Heart left ventricle (tissue), 16 donors: Measurements from ENCODE around the gene DGAT2L6. TPM values are rescaled to one million over a fixed set of nuclear protein-coding genes. Genes with fewer than 3 reads are reported as not detected.

ENCODE experiments used
- ATAC-seq, 4 donors: fragments of 200-7000 bp; cut with Tn5 transposase; one replicate each; pipeline ENCODE4 v1.9.1; 2020 to 2022; ENCODE audit warnings: moderate library complexity in 4 of 4, mild to moderate bottlenecking in 3 of 4, moderate number of reproducible peaks in 1 of 4
- DNase-seq, 5 donors: peaks; one replicate each; pipeline ENCODE4 v3.0.0-alpha.2; 2020
- H3K27ac ChIP-seq, 12 donors: fragments of 200-600 bp; sonication (generic) in 4 of 12; one replicate each; pipeline versions ENCODE4 v1.5.0 to v1.8.0; 2016 to 2022; ENCODE audit warnings: mild to moderate bottlenecking in 2 of 12
- H3K27me3 ChIP-seq, 9 donors: fragments of 200-600 bp; sonication (generic) in 2 of 9; one replicate each; pipeline versions ENCODE4 v1.5.1 to v1.8.0; 2016 to 2022; ENCODE audit warnings: mild to moderate bottlenecking in 3 of 9
- H3K36me3 ChIP-seq, 9 donors: fragments of 200-600 bp; sonication (generic) in 2 of 9; one replicate each; pipeline versions ENCODE4 v1.5.0 to v1.8.0; 2018 to 2022; ENCODE audit warnings: mild to moderate bottlenecking in 2 of 9
- H3K4me1 ChIP-seq, 12 donors: fragments of 200-600 bp; sonication (generic) in 4 of 12; one replicate each; pipeline versions ENCODE4 v1.5.0 to v1.8.0; 2016 to 2022; ENCODE audit warnings: mild to moderate bottlenecking in 3 of 12
- H3K4me3 ChIP-seq, 12 donors: fragments of 200-600 bp; sonication (generic) in 4 of 12; one replicate each; pipeline versions ENCODE4 v1.5.0 to v1.8.0; 2017 to 2022; ENCODE audit warnings: mild to moderate bottlenecking in 9 of 12, moderate library complexity in 4 of 12
- H3K9me3 ChIP-seq, 12 donors: fragments of 200-600 bp; sonication (generic) in 4 of 12; one replicate each; pipeline versions ENCODE4 v1.5.0 to v1.8.0; 2016 to 2022; ENCODE audit warnings: mild to moderate bottlenecking in 1 of 12
- POLR2A ChIP-seq, 2 donors: fragments of 450-650 bp; IDR thresholded peaks; one replicate each; pipeline ENCODE4 v1.6.1; 2017; ENCODE audit warnings: antibody characterized with exemption in 2 of 2, mild to moderate bottlenecking in 2 of 2, moderate library complexity in 2 of 2
- whole genome bisulfite sequencing, 4 donors: extraction: QIAGEN DNeasy Blood & Tissue Kit in 2 of 4; methylation state at CpG; one replicate each; pipeline versions ENCODE4 v1.1.5 to v1.1.7; 2013 to 2018; 5-methylcytosine and 5-hydroxymethylcytosine counted together
- intact Hi-C, 10 donors: fragments of 100-400 bp; cut with DNase I; formaldehyde crosslinking; loops; one replicate each; pipeline versions ENCODE4 v1.11.1 to v1.14.2; 2022
- polyA plus RNA-seq, 2 donors: library from polyadenylated mRNA; stranded (reverse); fragments of 200-250 nt; gene quantifications; one replicate each; pipeline ENCODE4 v1.2.3, GENCODE V29; 2013
- total RNA-seq, 9 donors: library from RNA; depleted of rRNA in 2 of 9; stranded (reverse); fragments of >200 nt in 2 of 9; fragmentation: NEBNext Ultra II Directional in 3 of 9; extraction: Animal tissue kit (Norgen Biotek cat#: 25700) in 3 of 9; gene quantifications; one replicate each; pipeline versions ENCODE4 v1.1.0 to v1.2.4, GENCODE V29; 2016 to 2023
- TF ChIP-seq, protein P1 (sequence below), 12 donors: fragments of 200-600 bp; sonication (generic) in 4 of 12; IDR thresholded peaks; one replicate each; pipeline versions ENCODE4 v1.5.0 to v1.8.0; 2018 to 2022; ENCODE audit warnings: antibody characterized with exemption in 12 of 12, mild to moderate bottlenecking in 5 of 12
- donor health status: ischemic (EF 13 %, LVEDD 7.1; RV severe dilation, severe dysfunction).
- donor health status: healthy with polysubstance abuse.
- donor health status: DM: no; HTN: yes; CAD: no.
- donor health status: DM: no; HTN: no; CAD: no.
- donor health status: ischemic (EF 25% LVEDD 6.9; RV normal size, moderate dysfunction).
- donor health status: ischemic (EF 25% LVEDD 5.7; RV mildly dilated, moderate dysfunction).
- donor health status: healthy.
- donor health status: DM: yes; HTN: yes; CAD: no.
- donor health status: ischemic (EF 35%, LVEDD 5.7; RV mildly dilated, moderate dysfunction).
- donor health status: nonischemic (EF 11% LVEDD 7.7; RV severe dilation, severe dysfunction).
- donor health status: DM: yes; HTN: yes; CAD: no.
- donor health status: PGD.
- donor health status: ischemic (EF 29% LVEDD 5.4; RV normal size, mild dysfunction).
- donor health status: nonischemic (EF 23%, LVEDD 6.1; RV moderate dilation, normal function).

Gene DGAT2L6
- total and polyA plus RNA-seq, 11 donors, result not detected

- no peak for DNase-seq
- Histone ChIP-seq H3K36me3 (no peaks in the 10 kb centered on the region), H3K4me1 (no peaks in the 10 kb centered on the region), H3K4me3 (no peak overlapping the region), H3K27me3 (peaks cover 0 to 6% (median 0%) of the 10 kb centered on the region in 9 donors), H3K9me3 (no peaks in the 10 kb centered on the region), H3K27ac (no peak overlapping the region)
- intact Hi-C loops, result no loop called here
- 74 to 97% (median 89%) methylated on average over 3 of the region's 3 CpGs for WGBS, 4 donors
- TF ChIP-seq, protein P1, sequence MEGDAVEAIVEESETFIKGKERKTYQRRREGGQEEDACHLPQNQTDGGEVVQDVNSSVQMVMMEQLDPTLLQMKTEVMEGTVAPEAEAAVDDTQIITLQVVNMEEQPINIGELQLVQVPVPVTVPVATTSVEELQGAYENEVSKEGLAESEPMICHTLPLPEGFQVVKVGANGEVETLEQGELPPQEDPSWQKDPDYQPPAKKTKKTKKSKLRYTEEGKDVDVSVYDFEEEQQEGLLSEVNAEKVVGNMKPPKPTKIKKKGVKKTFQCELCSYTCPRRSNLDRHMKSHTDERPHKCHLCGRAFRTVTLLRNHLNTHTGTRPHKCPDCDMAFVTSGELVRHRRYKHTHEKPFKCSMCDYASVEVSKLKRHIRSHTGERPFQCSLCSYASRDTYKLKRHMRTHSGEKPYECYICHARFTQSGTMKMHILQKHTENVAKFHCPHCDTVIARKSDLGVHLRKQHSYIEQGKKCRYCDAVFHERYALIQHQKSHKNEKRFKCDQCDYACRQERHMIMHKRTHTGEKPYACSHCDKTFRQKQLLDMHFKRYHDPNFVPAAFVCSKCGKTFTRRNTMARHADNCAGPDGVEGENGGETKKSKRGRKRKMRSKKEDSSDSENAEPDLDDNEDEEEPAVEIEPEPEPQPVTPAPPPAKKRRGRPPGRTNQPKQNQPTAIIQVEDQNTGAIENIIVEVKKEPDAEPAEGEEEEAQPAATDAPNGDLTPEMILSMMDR (IDR thresholded peaks at IDR 0.05), result no peak
- TF ChIP-seq POLR2A (IDR thresholded peaks at IDR 0.05), result no peak
- ATAC-seq, result no peak
Observed at GRCh38 chrX:70254909-70255308, 77.6 kb downstream of the DGAT2L6 start.

Other genes with a start within 250 kb of the DGAT2L6 start
- not detected for gene AWAT2, start 127.5 kb upstream of the DGAT2L6 start, total RNA-seq
- gene AWAT2, start 127.5 kb upstream of the DGAT2L6 start, polyA plus RNA-seq, result not detected
- gene OTUD6A, start 115.0 kb upstream of the DGAT2L6 start, total RNA-seq, result not detected
- not detected for gene OTUD6A, start 115.0 kb upstream of the DGAT2L6 start, polyA plus RNA-seq
- gene IGBP1, start 44.0 kb upstream of the DGAT2L6 start, total RNA-seq, result 10 to 100 TPM; 36.4 to 52.7 (median 45.5) TPM
- gene IGBP1, start 44.0 kb upstream of the DGAT2L6 start, polyA plus RNA-seq, result 10 to 100 TPM; 28.2 to 56.5 TPM
- not detected for gene AWAT1, start 57.2 kb downstream of the DGAT2L6 start, total RNA-seq
- not detected for gene AWAT1, start 57.2 kb downstream of the DGAT2L6 start, polyA plus RNA-seq
- under 1 TPM in 4 of 9 donors, not detected in 5; 0.12 to 0.24 (median 0.20) TPM for gene P2RY4, start 82.7 kb downstream of the DGAT2L6 start, total RNA-seq
- gene P2RY4, start 82.7 kb downstream of the DGAT2L6 start, polyA plus RNA-seq, result under 1 TPM in 1 of 2 donors, not detected in 1; 0.10 TPM
- not detected for gene ARR3, start 90.9 kb downstream of the DGAT2L6 start, total RNA-seq
- not detected for gene ARR3, start 90.9 kb downstream of the DGAT2L6 start, polyA plus RNA-seq
- not detected for gene RAB41, start 104.7 kb downstream of the DGAT2L6 start, total RNA-seq
- gene RAB41, start 104.7 kb downstream of the DGAT2L6 start, polyA plus RNA-seq, result not detected
- 10 to 100 TPM; 27.1 to 51.4 (median 36.7) TPM for gene PDZD11, start 112.4 kb downstream of the DGAT2L6 start, total RNA-seq
- 10 to 100 TPM; 39.1 to 57.3 TPM for gene PDZD11, start 112.4 kb downstream of the DGAT2L6 start, polyA plus RNA-seq
- 1 to 10 TPM in 1 of 9 donors, under 1 TPM in 7, not detected in 1; 0.06 to 4.1 (median 0.25) TPM for gene KIF4A, start 112.6 kb downstream of the DGAT2L6 start, total RNA-seq
- gene KIF4A, start 112.6 kb downstream of the DGAT2L6 start, polyA plus RNA-seq, result under 1 TPM in 1 of 2 donors, not detected in 1; 0.04 TPM
- gene GDPD2, start 245.8 kb downstream of the DGAT2L6 start, total RNA-seq, result not detected
- not detected for gene GDPD2, start 245.8 kb downstream of the DGAT2L6 start, polyA plus RNA-seq